GM12865 (cell line): ENCODE measurements around the gene MRPL9.
"Not testable (repeated sequence)": the region's sequence is repeated elsewhere in the genome, so short reads cannot be mapped to it uniquely, and the experiment has no call there.

Experiments
- DNase-seq: peaks from one replicate; pipeline ENCODE4 v3.0.0; 2010; ENCODE audit warnings: low read depth
- H3K4me3 ChIP-seq: 2 replicates; pipeline ENCODE4 v1.5.1; 2011; ENCODE audit warnings: mild to moderate bottlenecking, low read depth, low read length, control low read depth
- TF ChIP-seq, protein P1 (sequence below): IDR thresholded peaks from 2 replicates; pipeline ENCODE4 v1.5.1; 2011; ENCODE audit warnings: low read length, control low read depth, low read depth, inconsistent platforms; ENCODE audit not compliant: insufficient read depth; ENCODE audit errors: missing control alignments

MRPL9 gene

DNA sequence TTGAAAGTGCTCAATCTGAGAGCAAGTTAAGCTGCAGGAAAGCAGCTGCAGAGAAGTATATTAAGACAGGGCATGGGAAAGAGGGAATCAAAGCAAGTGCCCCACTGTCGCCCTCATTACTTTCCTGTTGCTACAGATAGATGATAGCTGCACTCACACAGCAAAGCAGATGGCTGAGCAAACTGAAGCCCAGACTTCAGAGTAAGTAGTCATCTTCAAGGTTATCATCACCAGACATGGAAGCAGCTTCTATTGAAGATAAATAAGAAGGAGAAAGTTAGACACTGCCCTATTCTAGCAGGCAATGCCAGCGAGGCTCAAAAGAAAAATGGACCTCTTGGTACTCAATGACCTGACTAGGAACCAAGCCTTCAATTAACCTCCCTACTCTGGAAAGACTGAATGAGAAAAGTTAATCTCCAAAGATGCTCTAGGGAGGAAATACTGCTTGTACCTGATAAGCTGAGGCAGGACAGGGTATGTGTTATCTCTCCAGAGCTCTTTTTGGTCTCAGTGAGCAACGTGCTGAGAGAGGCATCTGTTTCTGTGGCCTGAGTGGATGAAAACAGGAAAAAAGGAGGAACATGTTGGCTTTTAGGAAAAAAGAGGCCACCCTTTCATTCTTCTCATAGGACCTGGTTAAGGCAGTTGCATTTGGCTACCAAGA is 11.1 kb upstream of the MRPL9 start:
- TF ChIP-seq, protein P1, sequence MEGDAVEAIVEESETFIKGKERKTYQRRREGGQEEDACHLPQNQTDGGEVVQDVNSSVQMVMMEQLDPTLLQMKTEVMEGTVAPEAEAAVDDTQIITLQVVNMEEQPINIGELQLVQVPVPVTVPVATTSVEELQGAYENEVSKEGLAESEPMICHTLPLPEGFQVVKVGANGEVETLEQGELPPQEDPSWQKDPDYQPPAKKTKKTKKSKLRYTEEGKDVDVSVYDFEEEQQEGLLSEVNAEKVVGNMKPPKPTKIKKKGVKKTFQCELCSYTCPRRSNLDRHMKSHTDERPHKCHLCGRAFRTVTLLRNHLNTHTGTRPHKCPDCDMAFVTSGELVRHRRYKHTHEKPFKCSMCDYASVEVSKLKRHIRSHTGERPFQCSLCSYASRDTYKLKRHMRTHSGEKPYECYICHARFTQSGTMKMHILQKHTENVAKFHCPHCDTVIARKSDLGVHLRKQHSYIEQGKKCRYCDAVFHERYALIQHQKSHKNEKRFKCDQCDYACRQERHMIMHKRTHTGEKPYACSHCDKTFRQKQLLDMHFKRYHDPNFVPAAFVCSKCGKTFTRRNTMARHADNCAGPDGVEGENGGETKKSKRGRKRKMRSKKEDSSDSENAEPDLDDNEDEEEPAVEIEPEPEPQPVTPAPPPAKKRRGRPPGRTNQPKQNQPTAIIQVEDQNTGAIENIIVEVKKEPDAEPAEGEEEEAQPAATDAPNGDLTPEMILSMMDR, result no peak
- H3K4me3 ChIP-seq, result no peak overlapping the region
- DNase-seq, result no peak

- H3K4me3 ChIP-seq, result no peak overlapping the region
- DNase-seq, result no peak
- TF ChIP-seq, protein P1, result no peak
These were observed 10.4 kb upstream of the MRPL9 start for GRCh38 chr1:151773702-151774101.

DNA sequence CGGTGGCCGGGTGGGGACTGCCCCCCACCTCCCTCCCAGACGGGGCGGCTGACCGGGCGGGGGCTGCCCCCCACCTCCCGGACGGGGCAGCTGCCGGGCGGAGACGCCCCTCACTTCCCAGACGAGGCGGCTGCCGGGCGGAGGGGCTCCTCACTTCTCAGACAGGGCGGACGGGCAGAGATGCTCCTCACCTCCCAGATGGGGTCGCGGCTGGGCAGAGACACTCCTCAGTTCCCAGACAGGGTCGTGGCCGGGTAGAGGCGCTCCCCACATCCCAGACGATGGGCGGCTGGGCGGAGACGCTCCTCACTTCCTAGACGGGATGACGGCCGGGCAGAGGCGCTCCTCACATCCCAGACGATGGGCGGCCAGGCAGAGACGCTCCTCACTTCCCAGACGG is 6.0 kb upstream of the MRPL9 start:
- H3K4me3 ChIP-seq, DNase-seq: not testable (repeated sequence)

DNA sequence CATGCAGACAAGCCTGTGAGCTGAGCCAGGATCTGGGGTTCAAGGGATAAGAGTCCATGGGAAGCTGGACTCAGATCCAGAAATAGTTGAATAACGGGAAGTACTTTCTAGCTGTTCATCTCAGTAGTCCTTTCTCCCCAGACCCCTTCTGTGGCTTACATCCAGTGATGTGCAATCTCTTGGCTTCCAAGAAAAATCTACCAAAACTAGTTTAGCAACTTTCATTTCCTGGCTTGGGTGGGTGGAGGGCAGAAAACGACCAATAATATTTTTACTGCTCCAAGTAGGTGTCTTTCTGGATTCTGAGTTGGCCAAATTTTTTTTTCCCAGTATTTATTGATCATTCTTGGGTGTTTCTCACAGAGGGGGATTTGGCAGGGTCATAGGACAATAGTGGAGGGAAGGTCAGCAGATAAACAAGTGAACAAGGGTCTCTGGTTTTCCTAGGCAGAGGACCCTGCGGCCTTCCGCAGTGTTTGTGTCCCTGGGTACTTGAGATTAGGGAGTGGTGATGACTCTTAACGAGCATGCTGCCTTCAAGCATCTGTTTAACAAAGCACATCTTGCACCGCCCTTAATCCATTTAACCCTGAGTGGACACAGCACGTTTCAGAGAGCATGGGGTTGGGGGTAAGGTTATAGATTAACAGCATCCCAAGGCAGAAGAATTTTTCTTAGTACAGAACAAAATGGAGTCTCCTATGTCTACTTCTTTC is 5.2 kb upstream of the MRPL9 start:
- not testable (repeated sequence) for DNase-seq, H3K4me3 ChIP-seq

GRCh38 chr1:151763990-151764389 is 694 bp upstream of the MRPL9 start:
- no peak for DNase-seq
- peak overlapping the region; percentile 73 for H3K4me3 ChIP-seq
- TF ChIP-seq, protein P1, result no peak

- no peak overlapping the region for H3K4me3 ChIP-seq
- TF ChIP-seq, protein P1, result no peak
- DNase-seq, result no peak
These were observed 2.5 kb downstream of the MRPL9 start for GRCh38 chr1:151760597-151761385.

DNA sequence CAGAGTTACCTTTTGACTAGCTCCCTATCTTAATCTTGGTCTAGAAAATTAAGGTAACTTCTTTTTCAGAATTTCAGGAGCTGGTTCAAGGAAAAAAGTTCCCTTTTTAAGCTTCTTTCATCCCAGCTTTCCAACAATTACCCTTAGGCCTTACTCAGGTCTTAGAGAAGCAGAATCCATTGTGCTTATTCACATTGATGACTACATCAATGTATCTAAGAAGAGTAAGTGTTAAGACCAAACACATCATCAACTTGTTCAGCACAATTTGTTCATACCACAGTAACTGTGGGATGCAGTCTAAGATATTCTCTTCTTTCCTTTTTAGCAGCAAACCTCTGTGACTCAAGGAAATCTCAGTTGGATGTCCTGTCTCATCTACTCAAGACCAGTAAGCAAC is 4.1 kb downstream of the MRPL9 start:
- H3K4me3 ChIP-seq, result no peak overlapping the region
- no peak for DNase-seq
- TF ChIP-seq, protein P1, result no peak
